GF-D8 (cell line): ENCODE data around the gene ARHGAP42.
"Not testable (repeated sequence)": the region's sequence is repeated elsewhere in the genome, so short reads cannot be mapped to it uniquely, and the experiment has no call there.

Experiments used
- DNase-seq: peaks from one replicate; lab custom pipeline; 2025; lab: John Stamatoyannopoulos, UW

ARHGAP42 gene

GRCh38 chr11:100687054-100687629, at the start of gene ARHGAP42:
Gene ARHGAP42, plus strand, starts transcription at chr11:100687288. Its CDS starts 391 bp downstream, at chr11:100687679.
- no peak for DNase-seq

GRCh38 chr11:100637706-100638105, 49.4 kb upstream of the ARHGAP42 start:
- no peak for DNase-seq

- DNase-seq = no peak
Observed at GRCh38 chr11:100638648-100639047, 48.4 kb upstream of the ARHGAP42 start.

GRCh38 chr11:100639140-100639539, 47.9 kb upstream of the ARHGAP42 start:
- DNase-seq = no peak

- no peak for DNase-seq
Observed at GRCh38 chr11:100640071-100640470, 47.0 kb upstream of the ARHGAP42 start.

GRCh38 chr11:100640646-100641045, 46.4 kb upstream of the ARHGAP42 start:
- DNase-seq = no peak

GRCh38 chr11:100641456-100641855, 45.6 kb upstream of the ARHGAP42 start:
- no peak for DNase-seq

- DNase-seq = no peak
Observed at GRCh38 chr11:100646545-100646944, 40.5 kb upstream of the ARHGAP42 start.

GRCh38 chr11:100647861-100648260, 39.2 kb upstream of the ARHGAP42 start:
- no peak for DNase-seq

- DNase-seq = no peak
Observed at GRCh38 chr11:100663583-100663982, 23.5 kb upstream of the ARHGAP42 start.

GRCh38 chr11:100663996-100664395, 23.1 kb upstream of the ARHGAP42 start:
- no peak for DNase-seq

- DNase-seq = not testable (repeated sequence)
Observed at GRCh38 chr11:100666816-100667215, 20.3 kb upstream of the ARHGAP42 start.

GRCh38 chr11:100667449-100667848, 19.6 kb upstream of the ARHGAP42 start:
- no peak for DNase-seq

GRCh38 chr11:100670140-100670539, 16.9 kb upstream of the ARHGAP42 start:
- no peak for DNase-seq

- DNase-seq = no peak
Observed at GRCh38 chr11:100671471-100671870, 15.6 kb upstream of the ARHGAP42 start.

- DNase-seq = no peak
Observed at GRCh38 chr11:100672498-100673033, 14.5 kb upstream of the ARHGAP42 start.

- DNase-seq = no peak
Observed at GRCh38 chr11:100673063-100673462, 14.0 kb upstream of the ARHGAP42 start.

GRCh38 chr11:100674212-100674611, 12.9 kb upstream of the ARHGAP42 start:
- no peak for DNase-seq

- no peak for DNase-seq
Observed at GRCh38 chr11:100675115-100675650, 11.9 kb upstream of the ARHGAP42 start.

GRCh38 chr11:100676901-100677300, 10.2 kb upstream of the ARHGAP42 start:
- DNase-seq = no peak

GRCh38 chr11:100677796-100678195, 9.3 kb upstream of the ARHGAP42 start:
- DNase-seq = no peak

- no peak for DNase-seq
Observed at GRCh38 chr11:100680070-100680469, 7.0 kb upstream of the ARHGAP42 start.

GRCh38 chr11:100681064-100681502, 6.0 kb upstream of the ARHGAP42 start:
- DNase-seq = peak; percentile 55
